Effector memory CD4-positive, alpha-beta T cell (primary cell): ENCODE measurements around the gene SPDYE2.
"Not testable (repeated sequence)": the region's sequence is repeated elsewhere in the genome, so short reads cannot be mapped to it uniquely, and the experiment has no call there.

Experiments used
- DNase-seq, 3 donors: peaks; one replicate each; pipeline ENCODE4 v3.0.0-alpha.2; 2020
- H3K27ac ChIP-seq: 2 replicates; pipeline ENCODE4 v1.7.0; 2013; ENCODE audit warnings: mild to moderate bottlenecking, low read length, moderate library complexity; ENCODE audit not compliant: insufficient read depth, poor library complexity, severe bottlenecking
- H3K27me3 ChIP-seq: replicated peaks from 2 replicates; pipeline ENCODE4 v1.7.0; 2013; ENCODE audit warnings: mild to moderate bottlenecking, low read length; ENCODE audit not compliant: insufficient read depth, control insufficient read depth, poor library complexity, severe bottlenecking
- H3K36me3 ChIP-seq: 2 replicates; pipeline ENCODE4 v1.7.0; 2013; ENCODE audit warnings: mild to moderate bottlenecking, low read length, moderate library complexity; ENCODE audit not compliant: control insufficient read depth, insufficient read depth
- H3K4me1 ChIP-seq: 2 replicates; pipeline ENCODE4 v1.7.0; 2013; ENCODE audit warnings: low read length, mild to moderate bottlenecking; ENCODE audit not compliant: control insufficient read depth, insufficient read depth, poor library complexity, severe bottlenecking
- H3K4me3 ChIP-seq: 2 replicates; pipeline ENCODE4 v1.7.0; 2013; ENCODE audit warnings: low read length, low read depth, mild to moderate bottlenecking; ENCODE audit not compliant: insufficient read depth, poor library complexity, severe bottlenecking
- H3K9me3 ChIP-seq: 2 replicates; pipeline ENCODE4 v1.7.0; 2013; ENCODE audit warnings: mild to moderate bottlenecking, low read length, moderate library complexity; ENCODE audit not compliant: control insufficient read depth
- total RNA-seq, 3 donors: gene quantifications; one replicate each; lab custom pipeline; 2026; lab: John Stamatoyannopoulos, UW

The SPDYE2 gene, protein sequence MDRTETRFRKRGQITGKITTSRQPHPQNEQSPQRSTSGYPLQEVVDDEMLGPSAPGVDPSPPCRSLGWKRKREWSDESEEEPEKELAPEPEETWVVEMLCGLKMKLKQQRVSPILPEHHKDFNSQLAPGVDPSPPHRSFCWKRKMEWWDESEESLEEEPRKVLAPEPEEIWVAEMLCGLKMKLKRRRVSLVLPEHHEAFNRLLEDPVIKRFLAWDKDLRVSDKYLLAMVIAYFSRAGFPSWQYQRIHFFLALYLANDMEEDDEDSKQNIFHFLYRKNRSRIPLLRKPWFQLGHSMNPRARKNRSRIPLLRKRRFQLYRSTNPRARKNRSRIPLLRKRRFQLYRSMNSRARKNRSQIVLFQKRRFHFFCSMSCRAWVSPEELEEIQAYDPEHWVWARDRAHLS
- total RNA-seq: 0 reads per million in 3 donors

DNA sequence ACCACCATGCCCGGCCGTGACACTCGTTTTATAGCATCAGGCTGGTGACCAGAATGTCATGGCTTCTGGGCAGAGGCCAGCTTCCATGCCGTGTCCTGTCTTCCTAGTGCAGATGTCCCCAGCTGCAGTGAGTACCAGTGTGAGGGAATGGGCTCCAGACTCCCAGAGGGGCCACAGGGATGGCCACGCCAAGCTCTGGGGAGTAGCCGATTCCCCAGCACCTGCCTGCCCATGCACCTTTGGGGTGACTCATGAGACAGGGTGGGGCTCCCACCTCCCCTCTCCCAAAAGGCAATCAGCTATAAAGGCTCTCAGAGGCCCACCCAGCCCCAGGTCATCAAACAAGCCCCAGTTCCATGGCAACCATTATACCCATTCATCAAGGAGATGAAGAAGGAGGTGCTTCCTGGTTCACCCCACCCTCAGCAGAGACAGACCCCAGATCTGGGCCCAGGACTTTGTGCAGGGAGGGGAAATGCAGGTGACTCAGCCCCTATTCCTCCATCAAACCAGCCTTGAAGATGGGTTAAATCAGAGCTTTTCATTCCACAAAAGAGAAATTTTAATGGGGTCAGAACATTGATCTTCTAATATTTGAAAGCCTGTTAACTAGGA is at the start of gene SPDYE2:
TSS of gene SPDYE2 (plus strand) at position 419 of the 615 bp plus-strand sequence. CDS start 2,030 bp downstream, outside the sequence.
- not testable (repeated sequence) for H3K4me1 ChIP-seq, H3K36me3 ChIP-seq, DNase-seq, H3K27me3 ChIP-seq, H3K9me3 ChIP-seq, H3K27ac ChIP-seq, H3K4me3 ChIP-seq

DNA sequence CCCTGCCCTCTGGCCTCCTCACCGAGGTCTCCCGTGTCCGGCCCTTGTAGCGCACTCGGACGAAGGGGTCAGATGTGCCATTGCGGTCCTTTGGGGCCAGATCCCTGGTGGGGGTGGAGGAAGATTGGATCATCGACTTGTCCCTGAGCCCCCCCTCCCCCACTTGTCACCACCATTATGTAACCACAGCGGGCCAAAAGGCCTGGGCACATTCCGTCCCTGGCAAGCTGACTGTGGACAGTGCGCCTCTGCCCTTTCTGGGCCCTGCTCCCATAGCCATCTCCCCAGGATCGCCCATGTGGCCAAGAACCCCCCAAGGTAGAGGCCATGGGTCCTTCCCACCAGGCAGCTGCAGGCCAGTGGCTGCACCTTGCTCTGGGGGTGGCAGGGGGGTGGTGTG is 47.9 kb upstream of the SPDYE2 start:
- H3K9me3 ChIP-seq, DNase-seq, H3K27me3 ChIP-seq, H3K27ac ChIP-seq, H3K4me3 ChIP-seq, H3K4me1 ChIP-seq, H3K36me3 ChIP-seq: not testable (repeated sequence)

DNA sequence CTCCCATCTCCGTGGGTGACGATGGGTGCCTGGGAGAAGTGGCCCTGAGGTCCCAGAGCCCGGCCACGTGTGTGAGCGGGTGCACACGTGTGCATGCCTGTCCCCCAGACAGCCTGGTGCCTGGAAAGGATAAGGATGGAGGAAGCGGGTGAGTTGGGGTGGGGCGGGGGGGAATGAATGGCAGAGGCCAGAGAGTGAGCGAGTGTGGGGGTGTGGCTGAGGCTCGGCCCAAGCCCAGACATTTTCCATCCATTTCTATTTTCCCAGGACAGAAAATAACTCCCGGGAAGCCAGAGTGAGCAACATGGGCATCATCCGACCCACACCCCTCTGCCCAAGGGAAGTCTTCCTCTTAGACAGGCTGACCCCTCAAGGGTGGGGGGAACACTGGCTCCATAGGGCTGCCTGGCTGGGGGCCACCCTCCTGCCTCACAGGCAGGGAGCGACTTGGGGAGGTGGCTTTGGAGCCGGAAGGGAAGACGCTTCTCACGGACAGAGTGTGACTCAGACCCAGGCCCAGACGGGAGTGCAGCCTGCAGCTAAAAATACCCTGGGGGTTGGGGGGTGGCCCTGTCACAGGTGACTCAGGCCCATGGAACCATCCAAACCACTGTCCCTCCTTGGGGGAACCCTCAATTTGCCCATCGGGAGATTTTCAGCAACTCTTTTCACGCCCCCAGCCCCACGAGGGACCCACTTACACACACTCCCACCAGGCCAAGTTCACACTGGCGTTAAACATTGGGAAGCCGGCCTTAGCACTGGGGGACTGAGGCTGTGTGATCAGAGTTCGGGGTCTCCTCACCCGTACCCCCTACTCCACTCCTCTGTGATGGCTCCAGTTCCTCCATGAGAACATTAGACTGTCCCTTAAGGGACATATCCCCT is 45.5 kb upstream of the SPDYE2 start:
- not testable (repeated sequence) for H3K27me3 ChIP-seq, H3K36me3 ChIP-seq, DNase-seq, H3K4me1 ChIP-seq, H3K27ac ChIP-seq, H3K4me3 ChIP-seq, H3K9me3 ChIP-seq

DNA sequence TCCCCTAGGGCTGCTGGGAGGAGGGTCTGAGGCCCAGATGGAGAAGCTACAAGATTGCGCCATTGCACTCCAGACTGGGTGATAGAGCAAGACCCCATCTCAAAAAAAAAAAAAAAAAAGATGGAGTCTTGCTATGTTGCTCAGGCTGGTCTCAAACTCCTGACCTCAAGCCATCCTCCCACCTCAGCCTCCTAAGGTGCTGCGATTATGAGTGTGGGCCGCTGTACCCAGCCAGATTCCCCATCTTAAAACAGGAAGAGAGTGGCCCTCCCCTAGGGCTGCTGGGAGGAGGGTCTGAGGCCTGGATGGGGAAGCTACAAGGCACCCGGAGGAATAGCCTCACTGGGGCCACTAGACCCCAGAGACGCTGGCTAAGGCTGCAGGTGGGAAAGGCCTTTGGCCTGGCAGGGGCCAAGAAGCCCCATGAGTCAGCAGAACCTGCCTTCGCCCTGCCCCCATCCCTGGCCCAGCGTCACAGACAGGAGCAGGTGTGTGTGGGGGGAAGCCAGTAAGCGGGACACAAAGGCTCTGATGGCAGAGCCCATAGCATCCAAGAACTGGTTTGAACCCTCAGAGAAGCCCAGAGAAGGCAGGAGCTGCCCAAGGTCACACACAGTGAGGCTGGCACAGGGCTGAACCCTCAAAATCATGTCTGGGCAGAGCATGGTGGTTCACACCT is 43.5 kb upstream of the SPDYE2 start:
- H3K27ac ChIP-seq, H3K36me3 ChIP-seq, H3K9me3 ChIP-seq, H3K4me3 ChIP-seq, DNase-seq, H3K27me3 ChIP-seq, H3K4me1 ChIP-seq: not testable (repeated sequence)

DNA sequence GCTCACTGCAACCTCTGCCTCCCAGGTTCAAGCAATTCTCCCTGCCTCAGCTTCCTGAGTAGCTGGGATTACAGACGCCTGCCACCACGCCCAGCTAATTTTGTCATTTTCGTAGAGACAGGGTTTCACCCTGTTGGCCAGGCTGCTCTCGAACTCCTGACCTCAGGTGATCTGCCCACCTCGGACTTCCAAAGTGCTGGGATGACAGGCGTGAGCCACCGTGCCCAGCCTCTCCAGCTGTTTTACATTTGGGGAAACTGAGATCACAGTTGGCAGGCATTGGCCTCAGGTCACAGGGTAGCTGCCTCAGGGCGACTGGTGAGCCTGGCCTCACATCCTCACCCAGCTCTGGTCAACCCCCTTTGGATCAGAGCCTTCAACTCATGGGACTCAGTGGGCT is 40.5 kb upstream of the SPDYE2 start:
- not testable (repeated sequence) for H3K27me3 ChIP-seq, H3K27ac ChIP-seq, H3K4me3 ChIP-seq, H3K9me3 ChIP-seq, H3K36me3 ChIP-seq, DNase-seq, H3K4me1 ChIP-seq

DNA sequence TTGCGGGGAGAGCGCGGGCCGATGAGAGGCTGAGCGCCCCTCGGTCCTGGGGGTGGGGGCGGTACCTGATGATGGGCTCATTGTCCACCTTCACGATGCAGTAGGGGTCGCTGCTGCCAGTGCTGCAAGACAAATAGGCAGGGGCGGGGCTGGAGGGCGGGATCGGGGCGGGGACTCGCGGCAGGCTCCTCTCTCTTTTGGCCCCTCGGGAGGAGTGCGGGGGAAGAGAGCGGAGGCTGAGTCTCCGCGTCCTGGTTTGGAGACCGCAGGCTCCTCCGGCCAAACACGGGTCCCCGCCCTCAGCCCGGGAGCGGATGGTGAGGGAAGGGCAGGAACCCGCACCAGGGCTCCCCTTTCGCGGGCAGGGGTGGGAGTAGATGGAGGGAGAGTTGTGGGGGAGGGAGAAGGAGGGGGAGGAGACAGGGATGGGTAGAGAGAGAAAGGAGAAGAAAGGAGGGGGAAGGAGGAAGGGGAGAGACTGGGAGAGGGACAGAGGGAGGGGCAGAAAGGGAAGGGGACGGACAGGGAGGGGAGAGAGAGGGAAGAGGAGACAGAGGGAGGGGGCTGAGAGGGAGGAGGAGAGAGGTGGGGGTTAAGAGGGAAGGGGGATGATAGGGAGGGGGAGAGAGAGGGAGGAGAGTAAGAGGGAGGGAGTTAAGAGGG is 39.0 kb upstream of the SPDYE2 start:
- not testable (repeated sequence) for H3K9me3 ChIP-seq, H3K27me3 ChIP-seq, H3K36me3 ChIP-seq, H3K4me1 ChIP-seq, H3K4me3 ChIP-seq, H3K27ac ChIP-seq, DNase-seq

DNA sequence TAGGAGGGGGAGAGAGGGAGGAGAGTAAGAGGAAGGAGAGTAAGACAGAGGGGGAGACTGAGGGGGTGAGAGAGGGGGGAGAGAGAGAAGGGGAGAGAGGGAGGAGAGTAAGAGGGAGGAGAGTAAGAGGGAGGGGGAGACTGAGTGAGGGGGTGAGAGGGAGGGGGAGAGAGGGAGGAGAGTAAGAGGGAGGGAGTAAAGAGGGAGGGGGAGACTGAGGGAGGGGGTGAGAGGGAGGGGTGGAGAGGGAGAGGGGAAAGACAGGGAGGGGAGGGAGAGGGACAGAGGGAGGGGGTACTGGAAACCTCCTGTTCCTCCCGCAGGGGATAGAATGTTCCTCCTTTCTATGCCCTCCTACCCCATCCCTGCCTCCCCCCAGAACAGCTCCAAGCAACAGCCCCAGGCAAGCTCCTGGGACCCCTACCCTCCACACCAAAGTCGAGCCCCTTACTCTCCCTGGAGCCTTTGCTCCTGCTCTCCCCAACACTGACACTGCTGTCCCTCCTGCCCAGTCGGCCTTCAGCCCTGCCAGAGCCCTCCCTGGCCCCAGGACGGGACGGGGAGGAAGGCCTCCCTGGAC is 38.3 kb upstream of the SPDYE2 start:
- H3K27ac ChIP-seq, H3K9me3 ChIP-seq, H3K4me3 ChIP-seq, H3K36me3 ChIP-seq, H3K27me3 ChIP-seq, H3K4me1 ChIP-seq, DNase-seq: not testable (repeated sequence)

DNA sequence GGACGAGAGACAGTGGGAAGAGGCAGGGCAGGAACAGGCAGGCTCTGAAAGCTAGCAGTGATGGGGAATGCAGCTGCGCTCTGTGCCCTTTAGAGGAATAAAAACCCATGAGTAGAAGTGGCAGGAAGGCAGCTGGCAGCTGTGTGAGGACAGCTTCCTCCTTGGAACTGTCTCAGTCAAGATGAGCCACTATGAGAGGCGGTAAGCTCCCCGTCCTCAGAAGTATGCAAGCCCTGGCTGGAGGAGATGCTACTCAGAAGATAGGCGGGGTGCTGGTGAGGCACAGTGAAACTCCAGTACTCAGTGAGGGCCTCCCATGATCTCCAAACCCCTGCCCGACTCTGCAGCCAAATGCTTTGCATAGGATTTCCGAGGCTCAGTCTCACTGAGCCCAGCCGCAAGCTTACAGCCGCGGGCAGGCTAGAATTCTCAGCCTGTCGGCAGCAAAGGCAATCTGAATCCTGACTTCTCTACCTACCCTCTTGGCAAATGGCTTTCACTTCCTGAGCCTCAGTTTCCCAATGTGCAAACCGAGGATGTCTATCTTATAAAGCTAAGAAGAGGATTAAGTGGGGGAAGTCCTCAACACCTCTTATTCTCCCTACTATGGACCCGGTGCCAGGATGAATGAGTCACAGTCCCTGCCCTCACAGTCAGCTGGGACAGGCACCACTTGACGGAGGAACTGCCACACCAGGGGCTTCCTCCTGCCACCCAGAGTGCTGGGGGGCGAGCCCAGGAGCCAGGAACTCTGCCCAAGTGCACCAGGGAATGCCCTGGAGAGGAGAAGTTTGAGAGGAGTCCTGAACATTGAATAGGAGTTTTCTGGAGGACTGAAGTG is 35.9 kb upstream of the SPDYE2 start:
- not testable (repeated sequence) for H3K27me3 ChIP-seq, DNase-seq, H3K27ac ChIP-seq, H3K36me3 ChIP-seq, H3K4me1 ChIP-seq, H3K4me3 ChIP-seq, H3K9me3 ChIP-seq
